Neural cell (in vitro differentiated cells): ENCODE data around the gene SLC29A3. TPM values are rescaled to one million over a fixed set of nuclear protein-coding genes. Genes with fewer than 3 reads are reported as not detected.

Experiments used
- H2AFZ ChIP-seq: fragments of 200-600, 300-800 bp; sonication (generic), shearing (Covaris generic); 2 replicates; pipeline ENCODE4 v1.6.0; 2014; ENCODE audit warnings: low read depth, mild to moderate bottlenecking, antibody characterized with exemption, low read length, moderate library complexity
- H3F3A ChIP-seq: fragments of 200-600 bp; shearing (Covaris generic); 2 replicates; pipeline ENCODE4 v1.6.1; 2016; ENCODE audit warnings: mild to moderate bottlenecking, moderate library complexity, mixed read lengths, antibody characterized with exemption, low read length; ENCODE audit not compliant: insufficient read depth, poor library complexity, severe bottlenecking
- H3K27ac ChIP-seq: fragments of 200-600, 300-800 bp; sonication (generic), shearing (Covaris generic); 2 replicates; pipeline ENCODE4 v1.5.1; 2014; ENCODE audit warnings: mild to moderate bottlenecking, low read length, moderate library complexity
- H3K27me3 ChIP-seq: fragments of 300-800, 200-600 bp; sonication (generic), shearing (Covaris generic); 2 replicates; pipeline ENCODE4 v1.6.0; 2014; ENCODE audit warnings: mild to moderate bottlenecking, low read depth, low read length, moderate library complexity; ENCODE audit not compliant: insufficient read depth
- H3K36me3 ChIP-seq: fragments of 300-800, 200-600 bp; sonication (generic), shearing (Covaris generic); 2 replicates; pipeline ENCODE4 v1.5.1; 2014; ENCODE audit warnings: mild to moderate bottlenecking, antibody characterized with exemption, low read length, moderate library complexity; ENCODE audit not compliant: insufficient read depth
- H3K4me2 ChIP-seq: fragments of 300-800, 200-600 bp; sonication (generic), shearing (Covaris generic); 2 replicates; pipeline ENCODE4 v1.6.0; 2014; ENCODE audit warnings: mild to moderate bottlenecking, low read length
- H3K4me3 ChIP-seq: fragments of 300-800, 200-600 bp; sonication (generic), shearing (Covaris generic); 2 replicates; pipeline ENCODE4 v1.5.1; 2014; ENCODE audit warnings: mild to moderate bottlenecking, low read length, moderate library complexity
- H3K79me2 ChIP-seq: fragments of 200-600 bp; shearing (Covaris generic); replicated peaks from 2 replicates; pipeline ENCODE4 v1.6.0; 2014; ENCODE audit warnings: mild to moderate bottlenecking, low read length, moderate library complexity; ENCODE audit not compliant: insufficient read depth
- H3K9ac ChIP-seq: fragments of 300-800, 200-600 bp; sonication (generic), shearing (Covaris generic); 2 replicates; pipeline ENCODE4 v1.6.1; 2016; ENCODE audit warnings: mild to moderate bottlenecking, low read length, mixed read lengths
- H3K9me2 ChIP-seq: fragments of 200-600 bp; shearing (Covaris generic); 2 replicates; pipeline ENCODE4 v1.6.1; 2016; ENCODE audit warnings: mild to moderate bottlenecking, low read length, mixed read lengths; ENCODE audit not compliant: insufficient read depth
- H3K9me3 ChIP-seq: fragments of 200-600, 300-800 bp; sonication (generic), shearing (Covaris generic); 2 replicates; pipeline ENCODE4 v1.6.1; 2016; ENCODE audit warnings: mild to moderate bottlenecking, mixed run types, low read length, moderate library complexity, mixed read lengths
- H4K20me1 ChIP-seq: fragments of 200-600 bp; shearing (Covaris generic); 2 replicates; pipeline ENCODE4 v1.6.1; 2016; ENCODE audit warnings: mild to moderate bottlenecking, mixed run types; ENCODE audit not compliant: insufficient read depth
- EP300 ChIP-seq: fragments of 450-650 bp; conservative IDR thresholded peaks from 2 replicates; pipeline ENCODE4 v1.6.1; 2014; ENCODE audit warnings: antibody characterized with exemption, mild to moderate bottlenecking, moderate library complexity; ENCODE audit not compliant: poor library complexity, severe bottlenecking
- EZH2 ChIP-seq: fragments of 200-600, 300-800 bp; shearing (Covaris generic), sonication (generic); IDR thresholded peaks from 2 replicates; pipeline ENCODE4 v1.6.1; 2014; ENCODE audit warnings: antibody characterized with exemption, low read length, borderline replicate concordance, mild to moderate bottlenecking; ENCODE audit not compliant: insufficient read depth, poor library complexity, severe bottlenecking
- MXI1 ChIP-seq: fragments of 450-650 bp; conservative IDR thresholded peaks from 2 replicates; pipeline ENCODE4 v1.6.1; 2014; ENCODE audit warnings: antibody characterized with exemption, mild to moderate bottlenecking; ENCODE audit not compliant: poor library complexity, severe bottlenecking
- POLR2AphosphoS5 ChIP-seq: IDR thresholded peaks from 2 replicates; pipeline ENCODE4 v1.6.1; 2012
- RAD21 ChIP-seq: fragments of 450-650 bp; conservative IDR thresholded peaks from 2 replicates; pipeline ENCODE4 v1.6.1; 2014; ENCODE audit warnings: antibody characterized with exemption, mild to moderate bottlenecking, moderate library complexity
- SMC3 ChIP-seq: fragments of 450-650 bp; conservative IDR thresholded peaks from 2 replicates; pipeline ENCODE4 v1.6.1; 2014; ENCODE audit warnings: antibody characterized with exemption, mild to moderate bottlenecking, moderate library complexity; ENCODE audit not compliant: poor library complexity
- TAF1 ChIP-seq: IDR thresholded peaks from 2 replicates; pipeline ENCODE4 v1.6.1; 2012; ENCODE audit warnings: low read depth
- polyA plus RNA-seq: library from polyadenylated mRNA; depleted of rRNA; stranded (reverse); fragments of >200 nt; gene quantifications from 2 replicates; pipeline ENCODE4 v1.2.3, GENCODE V29; 2014
- TF ChIP-seq, protein P1 (sequence below): IDR thresholded peaks from 2 replicates; pipeline ENCODE4 v1.6.1; 2012; ENCODE audit warnings: borderline replicate concordance
- TF ChIP-seq, protein P2 (sequence below): fragments of 450-650 bp; IDR thresholded peaks from 2 replicates; pipeline ENCODE4 v1.5.1; 2014; ENCODE audit warnings: antibody characterized with exemption, mild to moderate bottlenecking, moderate library complexity; ENCODE audit not compliant: poor library complexity, severe bottlenecking

Gene SLC29A3
- polyA plus RNA-seq, 1 donor from 2014 or later, result 2.3 TPM

DNA sequence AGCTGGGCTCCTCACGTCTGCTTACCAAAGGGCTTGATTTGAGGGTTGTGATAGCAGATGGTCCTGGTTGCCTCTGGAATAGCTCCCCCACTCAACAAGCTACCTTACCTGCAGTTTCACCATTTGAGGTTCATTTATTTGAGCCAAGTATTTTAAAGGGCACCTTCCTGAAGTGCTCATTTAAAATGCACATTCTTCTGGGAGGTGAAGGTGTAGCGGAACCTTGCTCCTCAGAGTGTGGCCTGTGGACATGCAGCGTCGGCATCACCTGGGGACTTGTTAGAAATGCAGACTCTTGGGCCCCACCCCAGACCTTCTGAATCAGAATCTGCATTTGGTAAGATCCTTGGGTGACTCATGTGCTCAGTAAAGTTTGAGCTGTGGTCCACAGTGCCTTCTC, 79.9 kb downstream of the SLC29A3 start:
- Histone ChIP-seq H3K4me3 (no peak overlapping the region), H3F3A (no peaks in the 10 kb centered on the region), H3K9ac (no peak overlapping the region), H3K79me2 (no peaks in the 10 kb centered on the region), H3K36me3 (no peaks in the 10 kb centered on the region), H2AFZ (no peak overlapping the region), H3K9me2 (no peaks in the 10 kb centered on the region), H3K27ac (no peak overlapping the region), H3K4me2 (no peak overlapping the region), H3K9me3 (no peaks in the 10 kb centered on the region), H4K20me1 (no peaks in the 10 kb centered on the region), H3K27me3 (peaks cover 32% of the 10 kb centered on the region)
- TF ChIP-seq, protein P1, sequence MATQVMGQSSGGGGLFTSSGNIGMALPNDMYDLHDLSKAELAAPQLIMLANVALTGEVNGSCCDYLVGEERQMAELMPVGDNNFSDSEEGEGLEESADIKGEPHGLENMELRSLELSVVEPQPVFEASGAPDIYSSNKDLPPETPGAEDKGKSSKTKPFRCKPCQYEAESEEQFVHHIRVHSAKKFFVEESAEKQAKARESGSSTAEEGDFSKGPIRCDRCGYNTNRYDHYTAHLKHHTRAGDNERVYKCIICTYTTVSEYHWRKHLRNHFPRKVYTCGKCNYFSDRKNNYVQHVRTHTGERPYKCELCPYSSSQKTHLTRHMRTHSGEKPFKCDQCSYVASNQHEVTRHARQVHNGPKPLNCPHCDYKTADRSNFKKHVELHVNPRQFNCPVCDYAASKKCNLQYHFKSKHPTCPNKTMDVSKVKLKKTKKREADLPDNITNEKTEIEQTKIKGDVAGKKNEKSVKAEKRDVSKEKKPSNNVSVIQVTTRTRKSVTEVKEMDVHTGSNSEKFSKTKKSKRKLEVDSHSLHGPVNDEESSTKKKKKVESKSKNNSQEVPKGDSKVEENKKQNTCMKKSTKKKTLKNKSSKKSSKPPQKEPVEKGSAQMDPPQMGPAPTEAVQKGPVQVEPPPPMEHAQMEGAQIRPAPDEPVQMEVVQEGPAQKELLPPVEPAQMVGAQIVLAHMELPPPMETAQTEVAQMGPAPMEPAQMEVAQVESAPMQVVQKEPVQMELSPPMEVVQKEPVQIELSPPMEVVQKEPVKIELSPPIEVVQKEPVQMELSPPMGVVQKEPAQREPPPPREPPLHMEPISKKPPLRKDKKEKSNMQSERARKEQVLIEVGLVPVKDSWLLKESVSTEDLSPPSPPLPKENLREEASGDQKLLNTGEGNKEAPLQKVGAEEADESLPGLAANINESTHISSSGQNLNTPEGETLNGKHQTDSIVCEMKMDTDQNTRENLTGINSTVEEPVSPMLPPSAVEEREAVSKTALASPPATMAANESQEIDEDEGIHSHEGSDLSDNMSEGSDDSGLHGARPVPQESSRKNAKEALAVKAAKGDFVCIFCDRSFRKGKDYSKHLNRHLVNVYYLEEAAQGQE, result no peak
- TF ChIP-seq SMC3 (no peak), TAF1 (no peak), POLR2AphosphoS5 (no peak), EP300 (no peak), RAD21 (no peak), MXI1 (no peak), EZH2 (no peak)
- TF ChIP-seq, protein P2, sequence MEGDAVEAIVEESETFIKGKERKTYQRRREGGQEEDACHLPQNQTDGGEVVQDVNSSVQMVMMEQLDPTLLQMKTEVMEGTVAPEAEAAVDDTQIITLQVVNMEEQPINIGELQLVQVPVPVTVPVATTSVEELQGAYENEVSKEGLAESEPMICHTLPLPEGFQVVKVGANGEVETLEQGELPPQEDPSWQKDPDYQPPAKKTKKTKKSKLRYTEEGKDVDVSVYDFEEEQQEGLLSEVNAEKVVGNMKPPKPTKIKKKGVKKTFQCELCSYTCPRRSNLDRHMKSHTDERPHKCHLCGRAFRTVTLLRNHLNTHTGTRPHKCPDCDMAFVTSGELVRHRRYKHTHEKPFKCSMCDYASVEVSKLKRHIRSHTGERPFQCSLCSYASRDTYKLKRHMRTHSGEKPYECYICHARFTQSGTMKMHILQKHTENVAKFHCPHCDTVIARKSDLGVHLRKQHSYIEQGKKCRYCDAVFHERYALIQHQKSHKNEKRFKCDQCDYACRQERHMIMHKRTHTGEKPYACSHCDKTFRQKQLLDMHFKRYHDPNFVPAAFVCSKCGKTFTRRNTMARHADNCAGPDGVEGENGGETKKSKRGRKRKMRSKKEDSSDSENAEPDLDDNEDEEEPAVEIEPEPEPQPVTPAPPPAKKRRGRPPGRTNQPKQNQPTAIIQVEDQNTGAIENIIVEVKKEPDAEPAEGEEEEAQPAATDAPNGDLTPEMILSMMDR, result no peak

DNA sequence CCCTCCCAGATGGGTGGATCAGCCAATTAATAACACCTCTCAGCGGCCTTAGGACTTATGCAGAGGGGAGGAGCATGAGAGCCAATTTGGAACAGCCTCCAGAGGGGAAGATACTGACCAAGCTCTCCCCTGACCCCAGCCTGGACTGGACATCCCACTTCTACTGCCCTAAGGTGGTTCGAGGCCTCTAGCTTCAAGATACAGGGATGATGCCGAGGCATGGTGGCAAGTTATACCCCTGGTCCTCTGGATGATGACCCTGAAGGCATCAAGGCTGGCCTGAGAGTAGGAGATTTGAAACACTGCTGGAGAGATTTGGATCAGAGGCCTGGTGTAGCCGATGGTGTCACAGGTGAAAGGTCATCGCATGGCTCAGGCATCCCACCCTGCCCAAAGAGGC, 80.9 kb downstream of the SLC29A3 start:
- Histone ChIP-seq H3K27me3 (peaks cover 32% of the 10 kb centered on the region), H3K4me3 (no peak overlapping the region)

More for the DNA sequence above, 80.9 kb downstream of the SLC29A3 start:
- Histone ChIP-seq H3K79me2 (no peaks in the 10 kb centered on the region), H3K27ac (no peak overlapping the region), H3K9me2 (no peaks in the 10 kb centered on the region), H2AFZ (no peak overlapping the region), H3F3A (no peaks in the 10 kb centered on the region), H3K36me3 (no peaks in the 10 kb centered on the region), H3K9ac (no peak overlapping the region), H3K9me3 (no peaks in the 10 kb centered on the region), H3K4me2 (no peak overlapping the region), H4K20me1 (no peaks in the 10 kb centered on the region)
- TF ChIP-seq MXI1 (no peak), EZH2 (no peak), POLR2AphosphoS5 (no peak), EP300 (no peak), RAD21 (no peak), SMC3 (no peak), TAF1 (no peak)
- TF ChIP-seq, protein P2, result no peak
- TF ChIP-seq, protein P1, result no peak
